Endothelial cell of umbilical vein (primary cell): ENCODE results near the gene ANKRD13C.

Experiments
- TF ChIP-seq, protein P1 (sequence below), 2 donors: IDR thresholded peaks; 1 replicate in 1 of 2; 2 replicates in 1 of 2; pipeline ENCODE4 v1.5.1; 2011; ENCODE audit warnings: low read length in 2 of 2, mild to moderate bottlenecking in 2 of 2, moderate library complexity in 2 of 2, control low read depth in 1 of 2, inconsistent platforms in 1 of 2, low read depth in 1 of 2; ENCODE audit not compliant: insufficient read depth in 1 of 2; ENCODE audit errors: extremely low read depth in 1 of 2
- TF ChIP-seq, protein P2 (sequence below): IDR thresholded peaks from 2 replicates; pipeline ENCODE4 v1.6.1; 2011; ENCODE audit not compliant: insufficient read depth, insufficient read length

DNA sequence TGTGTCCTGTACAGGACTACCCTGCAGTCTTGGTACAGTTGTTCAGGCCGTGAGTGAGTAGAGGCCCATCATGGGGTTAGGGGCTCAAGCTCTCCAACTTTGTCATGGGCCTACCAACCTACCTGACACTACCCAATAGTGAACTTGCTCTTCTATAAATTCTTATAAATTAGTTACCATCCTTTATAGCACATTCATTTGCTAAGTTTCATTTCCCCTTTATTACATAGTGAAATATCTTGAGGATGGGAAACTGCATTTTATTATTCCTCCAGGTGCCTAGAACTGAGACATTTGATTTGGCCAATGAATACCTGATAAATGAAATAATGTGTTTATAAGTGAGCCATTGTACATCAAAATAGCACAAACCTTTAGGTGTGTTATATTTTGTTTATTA, 47.5 kb upstream of the ANKRD13C start:
- TF ChIP-seq, protein P1, sequence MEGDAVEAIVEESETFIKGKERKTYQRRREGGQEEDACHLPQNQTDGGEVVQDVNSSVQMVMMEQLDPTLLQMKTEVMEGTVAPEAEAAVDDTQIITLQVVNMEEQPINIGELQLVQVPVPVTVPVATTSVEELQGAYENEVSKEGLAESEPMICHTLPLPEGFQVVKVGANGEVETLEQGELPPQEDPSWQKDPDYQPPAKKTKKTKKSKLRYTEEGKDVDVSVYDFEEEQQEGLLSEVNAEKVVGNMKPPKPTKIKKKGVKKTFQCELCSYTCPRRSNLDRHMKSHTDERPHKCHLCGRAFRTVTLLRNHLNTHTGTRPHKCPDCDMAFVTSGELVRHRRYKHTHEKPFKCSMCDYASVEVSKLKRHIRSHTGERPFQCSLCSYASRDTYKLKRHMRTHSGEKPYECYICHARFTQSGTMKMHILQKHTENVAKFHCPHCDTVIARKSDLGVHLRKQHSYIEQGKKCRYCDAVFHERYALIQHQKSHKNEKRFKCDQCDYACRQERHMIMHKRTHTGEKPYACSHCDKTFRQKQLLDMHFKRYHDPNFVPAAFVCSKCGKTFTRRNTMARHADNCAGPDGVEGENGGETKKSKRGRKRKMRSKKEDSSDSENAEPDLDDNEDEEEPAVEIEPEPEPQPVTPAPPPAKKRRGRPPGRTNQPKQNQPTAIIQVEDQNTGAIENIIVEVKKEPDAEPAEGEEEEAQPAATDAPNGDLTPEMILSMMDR (IDR thresholded peaks at IDR 0.05; ENCODE audit: extremely low read depth in 1 of 2, insufficient read depth in 1 of 2, low read depth in 1 of 2, low read length in 2 of 2) = no peak
- TF ChIP-seq, protein P2, sequence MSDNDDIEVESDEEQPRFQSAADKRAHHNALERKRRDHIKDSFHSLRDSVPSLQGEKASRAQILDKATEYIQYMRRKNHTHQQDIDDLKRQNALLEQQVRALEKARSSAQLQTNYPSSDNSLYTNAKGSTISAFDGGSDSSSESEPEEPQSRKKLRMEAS = no peak
